Fibroblast of upper back skin (primary cell): ENCODE results near the gene DCAF17.
"Not testable (repeated sequence)": the region's sequence is repeated elsewhere in the genome, so short reads cannot be mapped to it uniquely, and the experiment has no call there.

Source experiments
- DNase-seq: peaks from one replicate; pipeline ENCODE4 v3.0.0-alpha.2; 2013

DCAF17 gene

DNA sequence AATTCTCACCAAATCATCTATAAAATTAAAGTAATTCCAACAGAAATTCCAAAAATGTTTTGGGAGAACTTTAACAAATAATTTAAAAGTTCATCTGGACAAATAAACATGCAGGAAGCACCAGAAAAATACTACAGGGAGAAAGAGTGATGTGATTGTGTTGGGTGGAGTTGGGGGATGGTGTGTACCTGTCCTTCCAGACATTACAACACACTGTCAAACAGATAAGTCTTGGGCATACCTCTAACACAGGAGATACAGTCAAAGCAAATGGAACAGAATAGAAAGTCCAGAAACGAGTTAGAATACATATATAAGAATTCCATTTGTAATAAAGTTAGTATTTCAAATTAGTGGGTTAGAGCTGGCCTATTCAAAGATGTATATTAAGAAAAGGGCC lies 22.8 kb upstream of the DCAF17 start:
- DNase-seq, result no peak

DNA sequence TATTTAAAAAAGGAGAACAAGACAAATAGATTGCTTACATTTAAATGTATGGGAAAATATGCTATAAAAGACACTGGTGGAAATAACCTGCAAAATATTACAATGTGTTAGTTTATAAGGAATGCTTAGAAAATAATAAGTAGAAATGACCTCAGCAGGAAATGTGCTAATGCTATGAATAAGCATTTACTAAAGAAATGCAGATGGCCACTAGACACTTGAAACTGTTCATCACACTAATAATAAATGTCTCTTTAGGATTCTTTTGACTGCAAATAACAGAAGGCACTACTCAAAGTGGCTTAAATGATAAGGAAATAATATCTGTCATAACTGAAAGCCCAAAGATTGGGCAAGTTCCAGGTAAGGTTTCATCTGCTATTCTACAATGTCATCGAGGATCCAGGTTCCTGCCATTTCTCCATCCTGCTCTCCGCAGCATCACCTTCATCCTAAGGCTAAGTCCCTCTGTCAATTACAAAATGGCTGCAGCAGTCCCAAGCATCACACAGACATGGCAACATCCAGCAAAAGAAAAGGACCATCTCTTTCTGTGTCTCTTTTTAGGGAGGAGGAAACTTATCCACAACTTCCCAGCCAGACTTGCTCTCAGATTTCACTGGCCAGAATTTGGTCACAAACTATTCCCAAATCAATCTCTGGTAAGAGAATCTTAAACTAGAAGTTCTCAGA lies 22.1 kb upstream of the DCAF17 start:
- DNase-seq, result peak; percentile 37

DNA sequence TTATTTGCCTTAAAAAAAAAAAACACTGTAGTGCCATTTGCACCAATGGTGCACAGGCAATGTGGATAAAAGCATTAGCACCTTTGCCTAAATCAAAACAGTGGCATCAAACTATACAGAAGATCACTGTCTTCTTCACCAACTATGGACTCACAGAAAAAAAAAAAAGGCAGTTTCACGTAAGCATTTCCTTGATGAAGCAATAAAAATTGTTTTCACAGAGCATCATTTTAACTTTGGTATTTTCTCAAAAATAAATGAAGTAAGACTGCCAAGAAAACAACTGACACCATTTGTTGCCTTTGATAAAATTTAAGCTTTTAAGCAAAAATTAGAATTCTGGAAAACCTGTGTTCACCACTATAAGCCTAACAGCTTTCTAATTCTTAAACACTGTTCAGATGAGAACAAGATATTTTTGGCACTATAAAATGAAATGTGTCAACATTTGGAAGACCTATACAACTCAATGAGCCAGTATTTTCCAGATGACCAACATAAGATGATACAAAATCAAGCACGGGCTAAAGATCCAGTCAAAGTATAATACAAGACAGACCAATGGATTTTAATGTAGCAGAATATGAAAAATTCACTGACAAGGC lies 21.4 kb upstream of the DCAF17 start:
- no peak for DNase-seq

DNA sequence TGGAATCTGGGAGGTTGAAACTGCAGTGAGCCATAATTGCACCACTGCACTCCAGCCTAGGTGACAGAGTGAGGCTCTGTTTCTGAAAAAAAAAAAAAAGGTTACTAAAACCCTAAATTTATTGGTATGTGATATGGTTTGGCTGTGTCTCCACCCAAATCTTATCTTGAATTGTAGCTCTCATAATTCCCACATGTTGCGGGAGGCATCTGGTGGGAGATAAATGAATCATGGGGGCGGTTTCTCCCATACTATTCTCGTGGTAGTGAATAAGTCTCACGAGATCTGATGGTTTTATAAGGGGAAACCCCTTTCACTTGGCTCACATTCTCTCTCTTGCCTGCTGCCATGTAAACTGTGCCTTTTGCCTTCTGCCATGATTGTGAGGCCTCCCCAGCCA lies 19.4 kb upstream of the DCAF17 start:
- not testable (repeated sequence) for DNase-seq

DNA sequence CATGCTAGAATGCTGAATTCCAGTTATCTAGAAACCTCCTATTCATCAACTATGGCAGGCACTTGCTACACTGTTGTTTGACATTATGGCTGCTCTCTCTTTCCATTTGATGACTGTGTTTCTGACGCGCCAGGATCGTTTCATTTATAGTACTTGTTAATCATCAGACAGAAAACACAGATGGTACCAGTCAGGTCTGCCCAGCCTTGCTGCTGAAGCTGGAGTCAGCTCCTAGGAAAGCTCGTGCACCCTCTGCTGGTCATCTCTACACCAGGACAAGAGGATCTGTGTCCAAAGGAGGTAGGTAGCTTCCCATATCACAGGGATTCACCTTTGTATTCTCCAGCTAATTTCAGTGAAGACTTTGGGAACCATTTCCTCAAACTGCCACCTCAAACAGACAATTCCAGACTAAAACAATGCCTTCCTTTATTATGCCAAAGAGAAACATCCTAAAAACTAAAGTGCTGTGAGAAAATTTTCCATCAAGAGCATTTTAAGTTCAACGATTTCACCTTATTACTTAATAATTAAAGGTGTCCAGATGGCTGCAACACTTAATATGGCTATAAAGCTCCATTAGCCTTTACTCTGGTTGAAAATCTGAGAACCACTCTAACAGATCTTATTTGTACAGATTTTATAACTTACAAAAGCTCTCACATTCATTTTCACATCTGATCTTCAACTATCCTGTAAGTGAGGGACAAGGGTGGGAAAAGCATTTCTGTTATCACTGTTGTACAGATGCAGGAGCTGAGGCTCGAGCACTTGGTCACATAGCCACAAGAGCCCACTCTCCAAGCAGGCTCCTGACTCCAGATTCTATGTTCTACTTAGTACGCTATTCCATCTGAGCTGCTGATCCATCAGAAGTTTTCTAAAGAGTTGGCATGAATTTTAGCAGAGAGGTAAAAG lies 17.8 kb upstream of the DCAF17 start:
- peak; percentile 93 for DNase-seq

DNA sequence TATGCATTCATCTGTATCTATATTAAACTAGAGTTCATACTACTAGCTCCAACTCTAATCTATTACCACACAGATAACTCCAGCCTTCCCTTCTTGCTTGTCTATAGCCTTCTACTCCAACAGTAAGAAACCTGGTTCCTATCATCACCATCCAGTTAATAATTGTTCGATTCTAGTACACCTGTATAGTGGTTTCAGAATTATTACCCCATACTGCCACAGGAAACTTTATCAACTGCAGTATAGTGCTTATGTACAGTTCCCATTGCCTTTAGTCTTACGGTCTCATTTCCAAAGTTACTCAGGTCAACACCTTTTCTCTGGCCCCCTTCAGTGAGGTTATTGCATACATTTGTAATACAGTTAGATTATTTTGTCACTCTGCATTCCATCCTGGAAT lies 14.7 kb upstream of the DCAF17 start:
- DNase-seq, result no peak

DNA sequence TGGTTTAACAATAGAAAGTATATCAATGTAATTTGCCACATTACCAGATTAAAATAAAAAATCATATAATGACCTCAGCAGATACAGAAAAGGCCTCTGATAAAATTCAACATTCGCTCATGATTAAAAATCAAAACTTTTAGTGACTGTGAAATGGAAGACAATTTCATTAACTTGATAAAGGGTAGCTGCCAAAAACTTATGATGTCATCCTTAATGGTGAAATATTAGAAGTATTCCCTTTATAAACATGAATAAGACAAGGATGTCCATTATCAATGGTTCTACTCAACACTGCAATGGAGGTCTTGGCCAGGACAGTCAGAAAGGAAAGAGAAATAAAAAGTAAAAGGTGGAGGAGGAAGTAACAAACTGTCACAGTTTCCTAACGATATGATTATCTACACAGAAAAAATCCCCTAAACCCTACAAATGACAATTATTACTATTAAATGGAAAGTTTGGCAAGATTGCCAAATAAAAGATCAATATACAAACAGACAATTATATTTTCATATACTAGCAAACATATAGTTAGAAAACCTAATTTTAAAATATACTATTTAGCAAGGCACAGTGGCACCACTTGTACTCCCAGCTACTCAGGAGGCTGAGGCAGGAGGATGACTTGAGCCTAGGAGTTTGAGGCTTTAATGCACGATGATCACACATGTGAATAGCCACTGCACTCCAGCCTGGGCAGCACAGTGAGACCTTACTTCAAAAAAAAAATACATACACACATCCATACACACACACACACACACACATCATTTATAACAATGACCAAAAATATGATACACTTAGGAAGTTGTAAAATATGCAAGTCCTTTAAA lies 13.1 kb upstream of the DCAF17 start:
- no peak for DNase-seq

DNA sequence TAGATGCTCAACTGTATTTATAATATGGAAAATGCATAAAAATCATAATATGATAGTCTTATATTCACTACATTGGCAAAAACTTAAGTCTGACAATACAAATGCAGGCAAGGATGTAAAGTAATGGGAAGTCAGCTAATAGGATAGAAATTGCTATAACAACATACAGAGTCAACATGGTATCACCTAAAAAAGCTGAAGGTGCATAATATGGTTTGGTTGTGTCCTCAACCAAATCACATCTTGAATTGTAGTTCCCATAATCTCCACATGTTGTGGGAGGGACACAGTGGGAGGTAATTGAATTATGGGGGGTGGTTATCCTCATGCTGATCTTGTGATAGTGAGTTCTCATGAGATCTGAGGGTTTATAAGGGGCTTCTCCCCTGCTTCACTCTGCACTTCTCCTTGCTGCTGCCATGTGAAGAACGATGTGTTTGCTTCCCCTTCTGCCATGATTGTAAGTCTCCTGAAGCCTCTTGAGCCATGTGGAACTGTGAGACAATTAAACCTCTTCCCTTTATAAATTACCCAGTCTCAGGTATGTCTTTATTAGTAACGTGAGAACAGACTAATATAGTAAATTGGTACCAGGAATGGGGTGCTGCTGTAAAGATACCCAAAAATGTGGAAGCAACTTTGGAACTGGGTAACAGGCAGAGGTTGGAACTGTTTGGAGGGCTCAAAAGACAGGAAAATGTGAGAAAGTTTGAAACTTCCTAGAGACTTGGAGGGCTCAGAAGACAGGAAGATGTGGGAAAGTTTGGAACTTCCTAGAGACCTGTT lies 11.1 kb upstream of the DCAF17 start:
- DNase-seq, result not testable (repeated sequence)

DNA sequence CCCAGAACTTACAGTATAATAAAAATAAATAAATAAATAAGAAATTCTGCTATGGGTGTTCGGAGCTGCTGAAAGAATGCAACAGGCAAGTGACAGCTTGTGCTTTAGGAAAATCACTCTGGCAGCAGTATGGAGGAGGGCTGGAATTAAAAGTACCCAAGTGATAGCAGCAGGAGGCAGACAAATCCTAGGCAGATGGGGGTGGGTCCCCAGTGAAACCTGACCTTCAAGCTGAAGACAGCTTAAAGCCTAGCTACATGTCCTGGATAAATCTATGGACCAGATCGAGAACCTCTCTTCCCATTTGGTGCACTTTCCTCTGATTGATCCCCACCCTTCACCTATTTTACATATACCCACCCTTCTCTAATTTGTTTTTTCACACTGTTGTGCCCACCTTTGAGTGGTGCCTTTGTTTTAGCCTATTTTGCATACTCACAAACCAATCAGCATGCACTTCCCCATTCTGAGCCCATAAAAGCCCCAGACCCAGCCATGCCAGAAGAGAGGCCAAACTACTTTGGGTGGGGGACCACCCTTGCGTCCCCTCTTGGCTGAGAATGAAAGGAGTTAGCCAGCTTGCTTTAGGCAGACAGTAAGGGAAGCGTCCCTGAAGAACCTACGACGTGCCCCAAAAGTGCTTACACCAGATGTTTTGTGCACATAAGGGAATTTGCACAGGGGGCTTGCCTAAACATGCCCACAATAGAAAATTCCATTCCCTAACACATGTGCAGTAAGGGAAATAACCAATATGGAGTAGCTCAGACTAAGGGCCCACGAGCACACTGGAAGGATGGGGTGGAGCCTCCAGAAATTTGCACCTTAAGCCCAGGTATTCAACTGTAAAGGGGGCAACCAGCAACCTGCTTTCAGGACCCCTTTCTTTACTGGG lies 3.3 kb upstream of the DCAF17 start:
- DNase-seq, result no peak

DNA sequence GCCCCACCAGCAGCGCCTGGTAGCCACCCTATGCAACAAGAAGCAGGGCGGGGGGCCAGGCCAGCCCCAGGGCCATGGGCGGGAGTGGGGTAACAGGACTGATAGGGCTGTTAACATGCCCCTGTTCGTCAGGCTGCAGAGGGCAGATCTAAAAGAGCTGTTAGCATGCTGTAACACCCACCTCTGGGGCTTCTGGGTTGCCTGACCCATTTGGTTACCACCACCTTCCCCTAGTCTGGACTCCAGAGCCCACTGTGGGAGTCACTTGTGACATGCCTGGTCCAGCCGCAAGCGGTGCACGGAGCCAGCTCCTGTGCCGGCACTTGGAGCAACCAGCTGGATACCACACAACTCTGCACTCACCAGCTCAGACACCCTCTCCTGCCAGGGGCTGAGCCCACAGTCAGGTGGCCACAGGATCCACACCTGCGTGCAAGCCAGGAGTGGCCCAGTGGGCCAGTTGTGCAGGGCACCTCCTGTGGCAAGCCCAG lies 2.3 kb upstream of the DCAF17 start:
- no peak for DNase-seq

DNA sequence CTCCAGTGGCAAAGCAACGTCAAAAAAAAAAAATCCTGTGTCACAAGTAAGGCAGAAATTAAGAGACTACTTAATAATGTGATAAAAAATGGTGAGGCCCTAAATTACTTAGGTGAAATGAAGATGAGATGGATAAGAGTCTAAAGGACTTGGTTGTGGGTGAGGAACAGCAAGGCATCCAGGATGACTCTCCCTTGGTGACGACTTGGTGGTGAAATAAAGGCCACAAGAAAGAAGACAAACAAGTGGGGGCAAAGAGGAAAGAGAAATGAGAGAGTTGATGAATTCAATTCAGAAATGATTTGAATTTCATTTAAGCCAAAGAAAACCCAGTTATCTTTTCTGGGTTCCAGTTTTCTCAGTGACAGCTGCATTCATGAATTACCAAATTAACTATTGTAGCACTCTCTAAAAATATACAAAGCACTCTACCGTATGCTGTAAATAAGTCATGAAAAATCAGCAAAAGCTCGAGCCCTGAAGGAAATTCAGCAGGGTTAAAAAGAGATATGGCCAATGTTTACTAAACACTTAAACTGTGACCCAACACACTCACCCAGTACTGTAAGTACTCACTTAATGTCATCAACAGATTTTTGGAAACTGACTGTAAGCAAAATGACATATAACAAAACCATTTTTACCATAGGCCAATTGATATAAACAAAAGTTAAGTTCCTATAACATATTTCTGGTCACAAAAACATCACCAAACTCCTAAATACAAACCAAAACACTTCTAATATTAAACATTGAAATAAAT lies 1.6 kb upstream of the DCAF17 start:
- DNase-seq, result no peak

DNA sequence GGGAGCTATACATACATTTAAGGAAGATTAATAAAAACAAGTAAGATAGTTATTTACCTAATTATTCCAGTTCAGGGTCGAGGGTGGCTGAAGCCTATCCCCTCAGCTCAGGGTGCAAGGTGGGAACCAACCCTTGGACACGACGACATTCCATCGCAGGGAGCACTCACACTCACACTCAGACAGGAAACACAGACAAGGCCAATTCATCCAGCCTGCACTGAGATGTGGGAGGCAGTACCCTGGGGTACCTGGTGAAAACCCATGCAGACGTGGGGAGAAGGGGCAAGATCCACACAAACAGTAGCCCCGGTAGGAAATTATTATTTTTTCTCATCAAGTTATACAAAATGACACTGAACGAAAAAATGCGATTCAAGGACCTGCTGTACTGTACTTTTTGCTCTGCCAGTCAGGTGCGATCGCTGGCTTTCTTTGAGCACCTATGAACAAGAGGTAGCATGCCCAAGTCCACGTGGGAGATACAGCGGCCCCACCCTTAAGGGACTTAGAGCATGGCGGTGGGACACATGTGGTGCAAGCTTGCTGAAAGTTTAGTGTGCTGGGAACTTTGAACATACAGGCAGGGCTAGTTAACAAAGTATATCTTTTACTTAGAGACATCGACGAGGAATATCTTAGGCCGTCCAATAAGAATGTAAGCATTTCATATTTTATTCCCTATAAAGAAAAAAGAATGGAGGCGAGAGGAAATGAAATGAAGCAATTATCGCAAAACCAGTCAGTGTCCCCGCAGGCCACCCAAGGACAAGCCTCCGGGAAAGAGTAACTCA lies 860 bp upstream of the DCAF17 start:
- peak; percentile 21 for DNase-seq

DNA sequence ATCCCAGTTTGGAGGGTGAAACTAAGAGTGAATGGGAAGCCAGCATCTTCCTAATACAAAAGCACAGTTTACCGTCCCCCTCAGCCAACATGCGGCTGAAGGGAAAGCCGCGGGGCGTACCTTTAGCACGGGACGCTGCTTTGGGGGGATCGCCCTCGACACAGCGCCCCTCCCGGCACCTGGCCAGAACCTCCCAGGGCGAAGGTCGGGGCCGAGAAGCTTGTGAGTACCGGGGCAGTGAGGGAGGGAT lies 338 bp upstream of the DCAF17 start, which contains the start of gene METTL8:
Gene METTL8 (minus strand): TSS at position 228 of the 250 bp plus-strand sequence. CDS start 41,805 bp downstream, outside the sequence.
- DNase-seq, result no peak

DNA sequence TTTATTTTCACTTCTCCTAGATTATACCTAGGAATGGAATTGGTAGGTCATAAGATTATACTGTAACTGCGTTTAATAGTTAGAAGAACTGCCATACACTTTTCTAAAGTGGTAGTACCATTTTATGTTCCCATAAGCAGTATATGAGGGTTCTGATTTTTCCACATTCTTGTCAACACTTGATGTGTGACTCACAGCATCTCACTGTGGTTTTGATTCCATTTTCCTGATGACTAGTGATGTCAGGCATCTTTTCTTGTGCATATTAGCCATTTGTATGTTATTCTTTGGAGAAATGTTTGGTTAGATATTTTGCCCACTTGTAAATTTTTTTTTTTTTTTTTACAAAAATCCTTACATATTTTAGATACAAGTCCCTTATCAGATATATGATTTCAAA lies 2.3 kb downstream of the DCAF17 start:
- peak; percentile 86 for DNase-seq

DNA sequence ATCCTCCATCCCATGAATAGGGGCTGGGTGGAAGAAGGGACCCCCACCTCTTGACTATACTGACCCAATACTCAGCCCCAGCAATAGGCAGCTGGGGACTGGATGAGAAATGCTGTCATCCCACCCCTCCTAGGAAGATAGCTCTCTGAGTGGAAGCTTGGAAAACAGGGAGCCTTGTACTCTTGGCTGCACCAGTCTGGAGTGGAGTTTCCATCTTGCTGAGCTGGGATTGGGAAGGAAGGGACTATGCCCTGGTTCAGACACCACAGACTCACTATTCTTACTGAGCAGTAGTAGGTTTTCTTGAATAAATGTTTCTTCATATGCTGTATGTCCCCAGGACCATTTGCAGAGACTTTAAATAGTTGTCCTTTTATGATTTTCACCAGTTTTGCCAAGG lies 7.4 kb downstream of the DCAF17 start:
- DNase-seq, result no peak

DNA sequence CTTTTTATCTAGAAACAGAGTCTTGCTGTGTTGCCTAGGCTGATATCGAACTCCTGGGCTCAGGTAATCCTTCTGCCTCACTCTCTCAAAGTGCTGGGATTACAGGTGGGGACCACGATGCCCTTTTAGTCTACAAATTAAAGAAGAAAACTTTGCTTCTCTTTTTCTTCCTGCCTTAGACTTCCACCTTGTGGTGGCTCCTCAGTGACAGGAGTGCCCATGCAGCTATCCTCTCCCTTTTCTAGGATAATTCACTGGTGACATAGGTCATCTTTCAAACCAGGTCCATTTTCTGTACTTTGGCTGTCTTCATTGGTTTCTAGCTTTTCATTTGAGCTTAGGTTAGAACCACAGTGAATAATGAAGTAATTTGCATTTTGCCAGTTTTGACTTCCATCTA lies 13.6 kb downstream of the DCAF17 start:
- no peak for DNase-seq

DNA sequence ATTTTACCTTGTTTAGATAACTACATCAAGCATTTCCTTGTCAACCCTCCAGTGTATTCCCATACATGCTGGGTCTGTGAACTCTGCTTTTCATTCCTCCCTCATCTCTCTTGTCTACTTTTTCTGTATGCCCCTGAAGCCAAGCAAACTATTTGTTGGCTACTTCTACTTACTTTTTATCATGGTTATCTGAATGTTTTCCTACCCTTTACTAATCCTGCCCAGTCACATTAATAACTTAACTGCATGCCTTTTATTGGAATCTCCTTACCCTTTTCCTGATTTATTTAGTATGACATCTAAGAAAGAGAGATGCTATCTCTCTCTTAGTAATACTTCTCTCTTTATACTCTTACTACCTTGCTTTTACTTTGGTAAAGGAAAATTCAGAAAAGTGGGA lies 17.0 kb downstream of the DCAF17 start:
- no peak for DNase-seq

DNA sequence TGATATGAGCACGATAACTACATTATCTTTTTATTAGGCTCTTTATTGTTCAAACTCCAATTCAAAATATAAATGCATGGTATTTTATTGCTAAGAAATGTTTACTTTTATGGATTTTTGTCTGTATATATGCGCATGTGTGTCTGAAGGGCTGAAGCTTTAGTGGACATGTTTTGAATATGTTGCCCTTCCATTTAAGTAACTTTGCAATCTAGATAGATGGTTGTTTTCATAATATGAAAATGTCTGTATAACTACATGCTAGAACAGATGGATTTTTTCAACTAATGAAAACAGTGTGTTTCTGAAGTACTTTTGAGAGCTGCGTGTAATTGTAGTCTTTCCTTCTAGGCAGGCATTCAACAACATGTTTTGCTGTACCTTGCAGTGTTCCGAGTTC lies 18.7 kb downstream of the DCAF17 start:
- no peak for DNase-seq

DNA sequence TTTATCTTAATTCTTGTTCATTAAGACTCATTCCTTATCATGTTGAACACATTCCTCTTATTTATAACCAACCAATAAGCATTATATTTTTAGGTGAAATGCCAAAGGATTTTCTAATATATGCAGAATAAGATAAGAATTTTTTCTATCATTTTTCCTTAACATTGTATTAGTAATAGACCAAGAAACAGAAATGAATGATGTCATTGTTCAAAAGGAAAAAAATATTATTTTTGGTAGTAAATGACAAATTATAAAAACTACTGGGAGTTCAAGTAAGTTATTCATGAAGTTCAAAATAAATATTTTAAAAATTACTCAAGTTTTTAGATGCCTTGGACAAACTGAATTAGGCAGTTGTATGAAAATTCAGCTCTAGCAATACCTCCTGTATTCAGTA lies 25.5 kb downstream of the DCAF17 start:
- no peak for DNase-seq
